Fibroblast of lung (primary cell): ENCODE results near the gene IGDCC3. TPM values are rescaled to one million over a fixed set of nuclear protein-coding genes. Genes with fewer than 3 reads are reported as not detected.

Experiments used
- DNase-seq, 2 donors: peaks; one replicate each; pipeline versions ENCODE4 v3.0.0 to v3.0.0-alpha.2; 2010; ENCODE audit warnings: low read depth in 2 of 2
- H2AFZ ChIP-seq: 2 replicates; pipeline ENCODE4 v1.5.1; 2012; ENCODE audit warnings: low read length, control low read depth, inconsistent platforms
- H3K27ac ChIP-seq: 2 replicates; pipeline ENCODE4 v1.5.1; 2011; ENCODE audit warnings: low read length, control low read depth; ENCODE audit not compliant: insufficient read depth
- H3K27me3 ChIP-seq: 2 replicates; pipeline ENCODE4 v1.5.1; 2011; ENCODE audit warnings: mild to moderate bottlenecking, low read length; ENCODE audit not compliant: control insufficient read depth, insufficient read depth
- H3K36me3 ChIP-seq: 2 replicates; pipeline ENCODE4 v1.5.1; 2011; ENCODE audit warnings: low read length; ENCODE audit not compliant: control insufficient read depth, insufficient read depth
- H3K4me1 ChIP-seq: 2 replicates; pipeline ENCODE4 v1.5.1; 2011; ENCODE audit warnings: low read length; ENCODE audit not compliant: control insufficient read depth, insufficient read depth; ENCODE audit errors: extremely low read depth
- H3K4me2 ChIP-seq: 2 replicates; pipeline ENCODE4 v1.5.1; 2011; ENCODE audit warnings: low read length, control low read depth; ENCODE audit not compliant: insufficient read depth; ENCODE audit errors: extremely low read depth
- H3K4me3 ChIP-seq, 4 experiments: fragments of 200-600 bp in 1 of 4; sonication (generic) in 1 of 4; replicated peaks in 1 of 4; 2 replicates each; pipeline ENCODE4 v1.5.1; 2011 to 2016; ENCODE audit warnings: low read length in 4 of 4, low read depth in 3 of 4, mild to moderate bottlenecking in 3 of 4, control low read depth in 2 of 4, inconsistent platforms in 1 of 4, mixed read lengths in 1 of 4; ENCODE audit not compliant: insufficient read depth in 1 of 4; ENCODE audit errors: control extremely low read depth in 1 of 4
- H3K79me2 ChIP-seq: 2 replicates; pipeline ENCODE4 v1.5.1; 2012; ENCODE audit warnings: mild to moderate bottlenecking, low read length, inconsistent platforms; ENCODE audit not compliant: control insufficient read depth, insufficient read depth
- H3K9ac ChIP-seq: 2 replicates; pipeline ENCODE4 v1.5.1; 2011; ENCODE audit warnings: mild to moderate bottlenecking, low read length, control low read depth; ENCODE audit not compliant: insufficient read depth
- H3K9me3 ChIP-seq: 2 replicates; pipeline ENCODE4 v1.5.1; 2012; ENCODE audit warnings: low read depth, low read length; ENCODE audit not compliant: control insufficient read depth, insufficient read depth
- H4K20me1 ChIP-seq: 2 replicates; pipeline ENCODE4 v1.5.1; 2011; ENCODE audit warnings: low read length; ENCODE audit not compliant: control insufficient read depth, insufficient read depth; ENCODE audit errors: extremely low read depth
- CTCF ChIP-seq, 2 donors: IDR thresholded peaks in 1 of 2; conservative IDR thresholded peaks in 1 of 2; 1 replicate in 1 of 2; 2 replicates in 1 of 2; pipeline ENCODE4 v1.5.1; 2011 to 2012; ENCODE audit warnings: low read length in 2 of 2, control low read depth in 1 of 2, inconsistent platforms in 1 of 2, low read depth in 1 of 2, mild to moderate bottlenecking in 1 of 2
- EZH2 ChIP-seq: IDR thresholded peaks from 2 replicates; pipeline ENCODE4 v1.5.1; 2012; ENCODE audit warnings: low read length, control low read depth, mild to moderate bottlenecking; ENCODE audit errors: missing control alignments
- polyA plus RNA-seq, 2 donors: library from polyadenylated mRNA; depleted of rRNA in 1 of 2; stranded (reverse) in 1 of 2; unstranded in 1 of 2; fragments of >200 nt; gene quantifications; 2 replicates each; pipeline ENCODE4 v1.2.1, GENCODE V29; 2011 to 2012; ENCODE audit warnings: missing spikeins in 1 of 2
- total RNA-seq: library from RNA; depleted of rRNA; stranded (reverse); fragments of >200 nt; gene quantifications from 2 replicates; pipeline ENCODE4 v1.2.1, GENCODE V29; 2014

Gene IGDCC3
- total and polyA plus RNA-seq, 2 donors (not counting 1 experiment from before 2014, with no cell fraction given): 0.15 TPM; not detected in 1

- no peaks in the 10 kb centered on the region for H4K20me1 ChIP-seq
- no peak overlapping the region for H3K4me3 ChIP-seq
- H2AFZ ChIP-seq: no peak overlapping the region
- H3K4me1 ChIP-seq: no peaks in the 10 kb centered on the region
- H3K9ac ChIP-seq: no peak overlapping the region
- no peaks in the 10 kb centered on the region for H3K27me3 ChIP-seq
- no peaks in the 10 kb centered on the region for H3K79me2 ChIP-seq
- TF ChIP-seq EZH2 (no peak), CTCF (conservative IDR thresholded peaks at IDR 0.05 in 1 of 2, IDR thresholded peaks at IDR 0.05 in 1 of 2; ENCODE audit: low read depth in 1 of 2, low read length in 2 of 2) (no peak)
- H3K27ac ChIP-seq: no peak overlapping the region
- H3K36me3 ChIP-seq: no peaks in the 10 kb centered on the region
- H3K9me3 ChIP-seq: no peaks in the 10 kb centered on the region
- DNase-seq: no peak
- H3K4me2 ChIP-seq: no peak overlapping the region
Observed at GRCh38 chr15:65329288-65329983, 48.4 kb downstream of the IGDCC3 start.

GRCh38 chr15:65328506-65329287 is 49.1 kb downstream of the IGDCC3 start:
- Histone ChIP-seq H3K4me1 (no peaks in the 10 kb centered on the region), H3K36me3 (no peaks in the 10 kb centered on the region), H3K4me3 (no peak overlapping the region), H3K9me3 (no peaks in the 10 kb centered on the region), H3K27me3 (no peaks in the 10 kb centered on the region), H3K27ac (no peak overlapping the region), H3K4me2 (no peak overlapping the region), H4K20me1 (no peaks in the 10 kb centered on the region), H2AFZ (no peak overlapping the region), H3K9ac (no peak overlapping the region), H3K79me2 (no peaks in the 10 kb centered on the region)
- TF ChIP-seq EZH2 (no peak), CTCF (conservative IDR thresholded peaks at IDR 0.05 in 1 of 2, IDR thresholded peaks at IDR 0.05 in 1 of 2; ENCODE audit: low read depth in 1 of 2, low read length in 2 of 2) (no peak)
- DNase-seq: no peak

- Histone ChIP-seq H3K27ac (no peak overlapping the region), H3K36me3 (no peaks in the 10 kb centered on the region)
Observed at GRCh38 chr15:65327651-65328393, 50.0 kb downstream of the IGDCC3 start.

More at GRCh38 chr15:65327651-65328393, 50.0 kb downstream of the IGDCC3 start:
- Histone ChIP-seq H2AFZ (no peak overlapping the region), H3K4me3 (no peak overlapping the region), H3K79me2 (no peaks in the 10 kb centered on the region), H3K9ac (no peak overlapping the region), H3K4me2 (no peak overlapping the region), H4K20me1 (no peaks in the 10 kb centered on the region), H3K4me1 (no peaks in the 10 kb centered on the region), H3K27me3 (no peaks in the 10 kb centered on the region), H3K9me3 (no peaks in the 10 kb centered on the region)
- DNase-seq: no peak
- no peak for TF ChIP-seq EZH2
- no peak for TF ChIP-seq CTCF (conservative IDR thresholded peaks at IDR 0.05 in 1 of 2, IDR thresholded peaks at IDR 0.05 in 1 of 2; ENCODE audit: low read depth in 1 of 2, low read length in 2 of 2)
